ENCODE data around the gene MUC16. TPM values are rescaled to one million over a fixed set of nuclear protein-coding genes. Genes with fewer than 3 reads are reported as not detected.

Gene MUC16
- total RNA-seq, 1 experiment from 2014 or later = not detected

DNA sequence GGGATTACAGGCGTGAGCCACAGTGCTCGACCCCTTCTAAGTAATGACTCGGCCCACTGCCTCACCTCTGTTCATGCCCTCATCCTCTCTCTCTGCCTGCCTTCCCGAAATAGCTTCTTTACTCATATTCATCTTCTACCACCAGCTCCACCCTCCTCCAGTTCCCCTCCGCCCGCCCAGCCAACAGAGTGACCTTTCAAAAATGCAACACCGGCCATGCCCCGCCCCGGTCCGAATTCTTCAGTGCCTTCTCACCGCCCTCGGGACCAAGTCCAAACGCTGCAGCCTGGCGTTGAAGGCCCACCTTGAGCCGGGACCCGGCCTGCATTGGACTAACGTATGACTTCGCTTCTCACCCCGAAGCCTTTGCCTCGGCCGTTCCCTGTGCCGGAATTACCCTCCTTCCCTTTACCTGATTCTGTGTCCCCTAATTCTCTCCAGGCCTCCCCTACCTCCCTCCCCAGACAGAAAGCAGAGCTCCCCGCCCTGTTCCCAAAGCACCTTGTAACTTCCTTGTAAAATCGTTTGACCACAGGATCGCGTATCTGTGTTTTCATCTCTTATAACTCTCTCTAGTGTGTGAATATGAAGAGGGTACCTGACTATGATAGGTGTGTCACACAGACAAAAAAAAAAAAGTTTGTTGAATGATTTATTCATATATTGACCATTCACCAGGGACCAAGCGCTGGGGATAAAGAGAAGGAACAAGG is 8.1 kb upstream of the MUC16 start:
- Histone ChIP-seq H3K4me3 (no peak overlapping the region), H3K9me3 (no peaks in the 10 kb centered on the region), H3K27me3 (peaks cover 10% of the 10 kb centered on the region), H3K36me3 (no peaks in the 10 kb centered on the region)
- DNase-seq = peak; percentile 48

DNA sequence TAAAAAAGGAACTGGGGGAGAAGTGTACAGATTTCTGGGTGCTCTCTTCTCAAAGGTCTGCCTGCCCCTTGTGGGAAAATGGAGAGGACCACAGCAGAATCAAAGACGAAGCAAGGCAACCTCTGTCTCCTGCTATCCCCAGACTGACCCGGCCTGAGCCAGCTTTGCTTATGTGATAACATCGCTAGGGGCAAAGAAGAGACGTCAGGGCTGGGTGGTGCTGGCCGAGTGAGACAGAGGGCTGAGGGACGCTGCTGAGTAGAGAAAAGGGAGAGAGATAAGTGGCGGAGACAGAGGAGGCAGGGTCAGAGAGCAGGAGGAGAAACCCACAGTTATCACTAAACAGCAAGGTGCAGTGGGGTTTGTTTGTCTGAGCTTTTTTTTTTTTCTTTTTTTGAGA is 4.6 kb upstream of the MUC16 start:
- Histone ChIP-seq H3K36me3 (no peaks in the 10 kb centered on the region), H3K27me3 (peaks cover 13% of the 10 kb centered on the region), H3K4me3 (no peak overlapping the region), H3K9me3 (no peaks in the 10 kb centered on the region)
- no peak for DNase-seq

- no peak for DNase-seq
- H3K27me3 ChIP-seq = peaks cover 21% of the 10 kb centered on the region
- no peaks in the 10 kb centered on the region for H3K9me3 ChIP-seq
- H3K36me3 ChIP-seq = no peaks in the 10 kb centered on the region
- H3K4me3 ChIP-seq = no peak overlapping the region
Observed at GRCh38 chr19:9013988-9014387, 3.8 kb upstream of the MUC16 start.

DNA sequence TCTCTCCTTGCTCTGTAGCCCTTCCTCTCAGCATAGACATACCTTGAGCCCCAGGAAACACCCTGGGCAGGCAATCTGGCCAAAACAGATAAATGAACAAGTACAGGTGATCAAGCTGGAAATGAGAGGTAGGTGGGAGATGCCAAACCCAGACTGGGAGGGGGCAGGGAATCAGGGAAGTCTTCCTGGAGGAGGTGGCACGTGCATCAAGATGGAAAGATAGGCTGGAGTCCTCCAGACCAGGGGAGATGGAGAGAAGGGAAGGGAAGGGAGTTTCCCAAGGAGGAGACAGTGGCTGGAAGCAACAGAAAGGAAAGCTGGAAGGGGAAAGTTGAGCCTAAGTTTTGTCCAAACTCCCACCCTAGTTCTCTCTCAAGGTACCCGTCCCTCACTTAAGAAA is 1.7 kb upstream of the MUC16 start:
- peaks cover 26% of the 10 kb centered on the region for H3K27me3 ChIP-seq
- H3K36me3 ChIP-seq = no peaks in the 10 kb centered on the region
- no peak for DNase-seq
- H3K9me3 ChIP-seq = no peaks in the 10 kb centered on the region
- no peak overlapping the region for H3K4me3 ChIP-seq

DNA sequence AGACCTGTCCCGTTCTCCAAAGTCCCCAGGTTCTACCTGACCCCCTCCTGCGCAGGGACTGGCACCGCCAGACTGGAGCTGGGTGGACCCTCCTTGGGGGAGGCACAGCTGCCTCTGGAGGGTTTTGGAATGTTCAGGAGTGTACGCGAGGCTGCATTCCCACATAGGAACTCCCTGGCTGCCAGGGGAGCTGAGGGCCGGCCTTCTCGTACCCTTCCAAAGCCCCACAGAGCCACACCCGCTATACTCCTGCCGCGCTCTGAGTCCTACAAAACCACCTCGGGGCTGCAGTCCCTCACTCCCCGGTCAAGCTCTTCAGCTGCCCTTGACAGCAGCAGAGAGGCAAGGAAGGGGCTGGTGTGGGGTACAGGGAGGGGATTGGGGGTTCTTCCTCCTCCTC is 484 bp upstream of the MUC16 start:
- no peaks in the 10 kb centered on the region for H3K9me3 ChIP-seq
- peaks cover 29% of the 10 kb centered on the region for H3K27me3 ChIP-seq
- H3K4me3 ChIP-seq = no peak overlapping the region
- no peak for DNase-seq
- H3K36me3 ChIP-seq = no peaks in the 10 kb centered on the region

DNA sequence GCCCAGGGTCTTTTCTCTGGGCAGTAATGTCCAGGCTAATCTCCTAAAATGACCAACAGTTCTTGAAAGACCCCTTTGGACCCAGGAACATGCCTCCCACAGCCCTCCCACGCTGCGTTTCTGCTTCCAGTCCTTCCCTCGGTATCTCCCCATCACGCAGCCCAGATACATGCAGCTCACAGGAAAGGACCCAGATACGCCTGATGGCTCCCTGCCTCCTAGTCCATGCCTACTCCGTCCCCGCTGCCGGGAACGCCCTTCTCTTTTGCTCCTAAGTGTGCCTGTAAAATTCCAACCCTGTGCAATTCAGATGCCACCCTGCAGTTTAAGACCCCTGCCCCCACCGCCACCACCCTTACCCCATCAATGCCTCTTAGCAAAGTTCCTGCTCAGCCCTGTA is 778 bp downstream of the MUC16 start:
- no peaks in the 10 kb centered on the region for H3K36me3 ChIP-seq
- peaks cover 29% of the 10 kb centered on the region for H3K27me3 ChIP-seq
- no peaks in the 10 kb centered on the region for H3K9me3 ChIP-seq
- H3K4me3 ChIP-seq = no peak overlapping the region
- no peak for DNase-seq

- DNase-seq = no peak
- H3K4me3 ChIP-seq = no peak overlapping the region
- no peaks in the 10 kb centered on the region for H3K36me3 ChIP-seq
- peaks cover 29% of the 10 kb centered on the region for H3K27me3 ChIP-seq
- no peaks in the 10 kb centered on the region for H3K9me3 ChIP-seq
Observed at GRCh38 chr19:9008667-9009066, 1.5 kb downstream of the MUC16 start.

- Histone ChIP-seq H3K27me3 (peaks cover 7% of the 10 kb centered on the region), H3K4me3 (no peak overlapping the region), H3K36me3 (no peaks in the 10 kb centered on the region), H3K9me3 (no peaks in the 10 kb centered on the region)
- DNase-seq = no peak
Observed at GRCh38 chr19:9000933-9001332, 9.3 kb downstream of the MUC16 start.

GRCh38 chr19:8988204-8988603 is 22.0 kb downstream of the MUC16 start:
- no peaks in the 10 kb centered on the region for H3K36me3 ChIP-seq
- H3K4me3 ChIP-seq = no peak overlapping the region
- no peaks in the 10 kb centered on the region; the same call in 1 of the 2 replicates for H3K9me3 ChIP-seq
- DNase-seq = no peak
- H3K27me3 ChIP-seq = peaks cover 5% of the 10 kb centered on the region

DNA sequence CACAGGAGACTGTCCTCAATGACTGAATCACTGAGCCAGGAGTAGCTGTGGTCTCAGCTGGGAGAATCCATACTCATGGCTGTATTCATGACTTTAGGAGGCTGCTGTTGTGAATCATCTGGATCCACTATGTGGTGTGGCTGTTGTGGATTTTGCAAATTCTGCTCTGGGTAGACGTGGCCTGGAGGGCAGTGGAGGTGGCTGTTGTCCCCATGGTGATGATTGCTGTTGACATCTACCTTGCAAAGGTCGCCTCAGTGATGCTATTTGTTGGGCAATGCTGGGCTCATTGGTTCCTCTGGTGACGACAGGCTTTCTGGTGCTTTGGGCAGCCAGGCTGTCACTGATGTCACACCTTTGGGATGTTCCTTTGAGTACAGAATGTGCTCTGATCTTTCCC is 23.9 kb downstream of the MUC16 start:
- no peaks in the 10 kb centered on the region for H3K36me3 ChIP-seq

GRCh38 chr19:8973501-8974091 is 36.6 kb downstream of the MUC16 start:
- Histone ChIP-seq H3K4me3 (no peak overlapping the region), H3K36me3 (no peaks in the 10 kb centered on the region), H3K9me3 (no peaks in the 10 kb centered on the region), H3K27me3 (no peaks in the 10 kb centered on the region)
- no peak for DNase-seq

More for the DNA sequence above, 23.9 kb downstream of the MUC16 start:
- Histone ChIP-seq H3K9me3 (no peaks in the 10 kb centered on the region; the same call in 1 of the 2 replicates), H3K4me3 (no peak overlapping the region), H3K27me3 (peaks cover 5% of the 10 kb centered on the region)
- no peak for DNase-seq

- H3K4me3 ChIP-seq = no peak overlapping the region
- no peak for DNase-seq
- H3K27me3 ChIP-seq = no peaks in the 10 kb centered on the region
- H3K9me3 ChIP-seq = no peaks in the 10 kb centered on the region
- H3K36me3 ChIP-seq = no peaks in the 10 kb centered on the region
Observed at GRCh38 chr19:8965887-8966286, 44.3 kb downstream of the MUC16 start.

Other genes with a start within 250 kb of the MUC16 start
- gene ZNF558, start 178.1 kb downstream of the MUC16 start, total RNA-seq (2014; rRNA removed; shearing (Covaris generic); ENCODE audit: low replicate concordance) = 25.5 and 30.4 TPM in 2 replicates
- not detected in 2 replicates for gene MBD3L1, start 178.0 kb downstream of the MUC16 start, total RNA-seq (2014; rRNA removed; shearing (Covaris generic); ENCODE audit: low replicate concordance)
- gene OR1M1, start 76.7 kb upstream of the MUC16 start, total RNA-seq (2014; rRNA removed; shearing (Covaris generic); ENCODE audit: low replicate concordance) = not detected in 2 replicates
- not detected in 2 replicates for gene OR7G2, start 97.1 kb upstream of the MUC16 start, total RNA-seq (2014; rRNA removed; shearing (Covaris generic); ENCODE audit: low replicate concordance)
- not detected in 2 replicates for gene OR7G1, start 105.4 kb upstream of the MUC16 start, total RNA-seq (2014; rRNA removed; shearing (Covaris generic); ENCODE audit: low replicate concordance)
- gene OR7G3, start 116.5 kb upstream of the MUC16 start, total RNA-seq (2014; rRNA removed; shearing (Covaris generic); ENCODE audit: low replicate concordance) = not detected in 2 replicates
- gene ZNF317, start 130.0 kb upstream of the MUC16 start, total RNA-seq (2014; rRNA removed; shearing (Covaris generic); ENCODE audit: low replicate concordance) = 19.9 and 24.5 TPM in 2 replicates
- gene OR7D2, start 168.6 kb upstream of the MUC16 start, total RNA-seq (2014; rRNA removed; shearing (Covaris generic); ENCODE audit: low replicate concordance) = not detected in 2 replicates
- not detected in 2 replicates for gene OR7D4, start 209.2 kb upstream of the MUC16 start, total RNA-seq (2014; rRNA removed; shearing (Covaris generic); ENCODE audit: low replicate concordance)
- gene OR7E24, start 240.5 kb upstream of the MUC16 start, total RNA-seq (2014; rRNA removed; shearing (Covaris generic); ENCODE audit: low replicate concordance) = not detected in 2 replicates

Data from MG63 (cell line).